LNCAP (cell line): ENCODE data around the gene IL18.

Experiments
- TF ChIP-seq, protein P1 (sequence below): fragments of 450-650 bp; IDR thresholded peaks from 2 replicates; pipeline ENCODE4 v1.5.1; 2017; ENCODE audit warnings: mild to moderate bottlenecking

The IL18 gene

DNA sequence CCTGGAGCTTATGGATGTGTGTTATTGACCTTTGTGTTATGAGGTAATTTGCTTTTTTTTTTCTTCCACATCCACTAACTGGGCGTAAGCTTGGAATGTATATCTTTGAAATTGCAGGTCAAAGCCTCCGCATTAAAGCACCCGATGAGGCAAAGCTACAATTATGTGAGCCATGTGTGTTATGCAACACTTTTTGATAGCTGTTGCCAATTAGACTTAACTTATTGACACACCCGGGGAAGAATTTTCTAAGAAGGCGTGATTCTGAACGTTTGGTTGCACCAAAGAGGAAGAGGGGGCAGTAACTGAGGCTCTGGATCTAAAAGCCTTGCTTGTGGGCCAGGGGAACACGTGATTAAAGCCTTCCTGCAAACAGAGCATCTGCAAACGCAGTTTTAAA lies 2.7 kb upstream of the IL18 start:
- TF ChIP-seq, protein P1, sequence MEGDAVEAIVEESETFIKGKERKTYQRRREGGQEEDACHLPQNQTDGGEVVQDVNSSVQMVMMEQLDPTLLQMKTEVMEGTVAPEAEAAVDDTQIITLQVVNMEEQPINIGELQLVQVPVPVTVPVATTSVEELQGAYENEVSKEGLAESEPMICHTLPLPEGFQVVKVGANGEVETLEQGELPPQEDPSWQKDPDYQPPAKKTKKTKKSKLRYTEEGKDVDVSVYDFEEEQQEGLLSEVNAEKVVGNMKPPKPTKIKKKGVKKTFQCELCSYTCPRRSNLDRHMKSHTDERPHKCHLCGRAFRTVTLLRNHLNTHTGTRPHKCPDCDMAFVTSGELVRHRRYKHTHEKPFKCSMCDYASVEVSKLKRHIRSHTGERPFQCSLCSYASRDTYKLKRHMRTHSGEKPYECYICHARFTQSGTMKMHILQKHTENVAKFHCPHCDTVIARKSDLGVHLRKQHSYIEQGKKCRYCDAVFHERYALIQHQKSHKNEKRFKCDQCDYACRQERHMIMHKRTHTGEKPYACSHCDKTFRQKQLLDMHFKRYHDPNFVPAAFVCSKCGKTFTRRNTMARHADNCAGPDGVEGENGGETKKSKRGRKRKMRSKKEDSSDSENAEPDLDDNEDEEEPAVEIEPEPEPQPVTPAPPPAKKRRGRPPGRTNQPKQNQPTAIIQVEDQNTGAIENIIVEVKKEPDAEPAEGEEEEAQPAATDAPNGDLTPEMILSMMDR, result no peak

GRCh38 chr11:112165049-112165448 lies 1.2 kb upstream of the IL18 start:
- TF ChIP-seq, protein P1, result no peak

DNA sequence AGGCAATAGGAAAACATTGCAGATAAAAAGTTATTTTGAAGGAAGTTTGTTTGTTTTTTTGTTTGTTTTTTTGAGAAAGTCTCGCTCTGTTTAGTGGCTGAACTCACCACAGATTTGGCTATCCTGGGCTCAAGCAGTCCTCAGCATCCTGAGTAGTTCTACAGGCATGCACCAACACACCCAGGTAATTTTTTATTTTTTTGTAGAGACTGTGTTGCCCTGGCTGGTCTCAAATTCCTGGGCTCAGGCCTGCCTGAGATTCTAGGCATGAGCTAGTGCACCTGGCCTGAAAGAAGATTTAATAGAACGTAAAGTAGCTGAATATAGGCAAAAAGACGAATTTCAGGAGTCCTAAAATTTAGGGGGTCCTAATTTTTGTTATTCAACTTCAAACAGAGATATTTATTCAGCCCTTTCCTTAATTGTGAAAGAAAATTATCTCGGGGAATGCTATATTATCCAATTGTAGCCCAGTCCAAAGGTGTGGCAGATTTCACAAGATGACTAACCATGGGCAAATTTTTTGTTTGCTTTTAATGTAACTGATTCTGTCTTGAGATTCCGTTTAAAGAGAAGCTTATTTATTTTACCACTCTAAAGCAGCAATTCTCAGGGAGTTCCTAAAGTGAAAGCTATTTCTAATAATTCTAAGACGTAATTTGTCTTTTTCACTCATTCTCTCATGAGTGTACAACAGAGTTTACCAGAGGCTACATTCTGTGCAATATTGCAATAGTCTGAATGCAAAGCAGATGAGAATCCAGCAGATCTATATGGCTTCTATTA lies 940 bp downstream of the IL18 start:
- TF ChIP-seq, protein P1, result no peak

GRCh38 chr11:112161012-112161411 lies 2.9 kb downstream of the IL18 start:
- TF ChIP-seq, protein P1, result no peak

- TF ChIP-seq, protein P1, result no peak
These were observed 3.6 kb downstream of the IL18 start for GRCh38 chr11:112160091-112160848.

DNA sequence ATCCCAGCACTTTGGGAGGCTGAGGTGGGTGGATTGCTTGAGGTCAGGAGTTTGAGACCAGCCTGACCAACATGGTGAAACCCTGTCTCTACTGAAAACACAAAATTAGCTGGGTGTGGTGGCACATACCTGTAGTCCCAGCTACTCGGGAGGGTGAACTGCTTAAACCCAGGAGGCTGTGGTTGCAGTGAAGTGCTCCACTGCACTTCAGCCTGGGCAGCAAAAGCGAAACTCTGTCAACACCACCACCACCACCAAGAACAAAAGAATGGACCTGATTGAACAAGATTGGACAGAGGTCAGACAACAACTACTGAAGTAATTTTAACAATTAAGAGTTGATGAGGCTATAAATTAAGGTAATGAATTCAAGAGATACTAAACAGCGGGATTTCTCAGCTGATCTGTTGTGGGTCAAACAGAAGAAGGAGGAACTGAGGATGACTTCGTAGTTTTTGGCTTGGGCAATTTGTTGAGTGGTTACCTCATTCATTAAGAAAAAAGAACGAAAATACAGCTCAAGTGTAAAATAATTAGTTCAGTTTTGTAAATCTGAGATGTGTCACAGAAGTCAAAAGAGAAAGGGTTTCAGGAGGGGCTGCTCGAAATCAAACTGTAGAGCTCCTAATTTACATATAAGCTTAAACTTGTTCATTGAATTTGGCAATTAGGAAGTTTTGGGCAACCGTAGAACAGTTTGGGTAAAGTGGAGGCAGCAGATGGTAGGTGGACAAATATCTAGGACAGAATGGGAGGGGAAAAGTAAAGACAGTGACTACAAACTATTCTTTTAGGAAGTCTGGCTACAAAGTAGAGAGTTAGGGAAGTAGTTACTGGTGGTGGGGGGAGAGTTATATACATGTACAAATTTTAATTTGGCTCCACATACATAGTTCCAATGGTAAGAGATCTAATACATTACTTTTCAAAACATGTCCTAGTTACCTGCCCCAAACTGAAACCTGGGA lies 4.5 kb downstream of the IL18 start:
- TF ChIP-seq, protein P1, result no peak
